ENCODE measurements around the gene PTAFR.

PTAFR gene

DNA sequence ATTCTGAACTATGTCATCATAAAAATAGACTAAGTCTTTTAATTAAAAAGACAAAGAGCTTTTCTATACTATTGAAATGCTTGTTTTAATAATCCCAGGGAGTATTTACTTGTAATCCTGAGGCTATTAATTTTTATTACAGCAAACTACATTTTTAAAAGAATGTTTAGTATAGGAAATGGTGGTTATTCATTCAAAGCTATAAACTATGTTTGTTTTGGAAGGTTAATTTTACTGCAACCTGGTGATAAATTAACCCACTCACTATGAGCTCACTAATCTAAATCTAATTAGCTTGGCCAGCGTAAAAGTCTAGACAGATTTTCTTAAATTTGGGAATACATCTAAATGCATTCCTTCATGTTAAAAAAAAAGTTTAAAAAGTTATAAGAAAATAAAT, 74.3 kb downstream of the PTAFR start:
- Histone ChIP-seq H3K4me2 (ENCODE audit: low read length) (no peak overlapping the region), H3K4me1 (ENCODE audit: insufficient read depth, low read length, severe bottlenecking) (no peaks in the 10 kb centered on the region), H3K79me2 (ENCODE audit: insufficient read depth, low read length) (no peaks in the 10 kb centered on the region), H3K27me3 (ENCODE audit: insufficient read depth, low read length) (no peaks in the 10 kb centered on the region), H3K9me3 (ENCODE audit: low read length) (no peaks in the 10 kb centered on the region), H3K9me2 (ENCODE audit: low read depth, low read length) (no peaks in the 10 kb centered on the region), H3K36me3 (ENCODE audit: insufficient read depth, low read length) (no peaks in the 10 kb centered on the region), H2AFZ (ENCODE audit: low read length) (no peak overlapping the region), H4K20me1 (ENCODE audit: insufficient read depth, low read length) (no peaks in the 10 kb centered on the region), H3K9ac (ENCODE audit: low read length) (no peak overlapping the region), H3K4me3 (ENCODE audit: low read depth, low read length, poor library complexity, severe bottlenecking) (no peak overlapping the region), H3F3A (ENCODE audit: insufficient read depth, low read length) (no peaks in the 10 kb centered on the region), H3K27ac (ENCODE audit: low read depth, low read length, poor library complexity, severe bottlenecking) (no peak overlapping the region)
- TF ChIP-seq, protein P1, sequence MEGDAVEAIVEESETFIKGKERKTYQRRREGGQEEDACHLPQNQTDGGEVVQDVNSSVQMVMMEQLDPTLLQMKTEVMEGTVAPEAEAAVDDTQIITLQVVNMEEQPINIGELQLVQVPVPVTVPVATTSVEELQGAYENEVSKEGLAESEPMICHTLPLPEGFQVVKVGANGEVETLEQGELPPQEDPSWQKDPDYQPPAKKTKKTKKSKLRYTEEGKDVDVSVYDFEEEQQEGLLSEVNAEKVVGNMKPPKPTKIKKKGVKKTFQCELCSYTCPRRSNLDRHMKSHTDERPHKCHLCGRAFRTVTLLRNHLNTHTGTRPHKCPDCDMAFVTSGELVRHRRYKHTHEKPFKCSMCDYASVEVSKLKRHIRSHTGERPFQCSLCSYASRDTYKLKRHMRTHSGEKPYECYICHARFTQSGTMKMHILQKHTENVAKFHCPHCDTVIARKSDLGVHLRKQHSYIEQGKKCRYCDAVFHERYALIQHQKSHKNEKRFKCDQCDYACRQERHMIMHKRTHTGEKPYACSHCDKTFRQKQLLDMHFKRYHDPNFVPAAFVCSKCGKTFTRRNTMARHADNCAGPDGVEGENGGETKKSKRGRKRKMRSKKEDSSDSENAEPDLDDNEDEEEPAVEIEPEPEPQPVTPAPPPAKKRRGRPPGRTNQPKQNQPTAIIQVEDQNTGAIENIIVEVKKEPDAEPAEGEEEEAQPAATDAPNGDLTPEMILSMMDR (IDR thresholded peaks at IDR 0.05; ENCODE audit: low read length): no peak
- TF ChIP-seq EZH2 (IDR thresholded peaks at IDR 0.05; ENCODE audit: borderline replicate concordance, low read length): no peak

DNA sequence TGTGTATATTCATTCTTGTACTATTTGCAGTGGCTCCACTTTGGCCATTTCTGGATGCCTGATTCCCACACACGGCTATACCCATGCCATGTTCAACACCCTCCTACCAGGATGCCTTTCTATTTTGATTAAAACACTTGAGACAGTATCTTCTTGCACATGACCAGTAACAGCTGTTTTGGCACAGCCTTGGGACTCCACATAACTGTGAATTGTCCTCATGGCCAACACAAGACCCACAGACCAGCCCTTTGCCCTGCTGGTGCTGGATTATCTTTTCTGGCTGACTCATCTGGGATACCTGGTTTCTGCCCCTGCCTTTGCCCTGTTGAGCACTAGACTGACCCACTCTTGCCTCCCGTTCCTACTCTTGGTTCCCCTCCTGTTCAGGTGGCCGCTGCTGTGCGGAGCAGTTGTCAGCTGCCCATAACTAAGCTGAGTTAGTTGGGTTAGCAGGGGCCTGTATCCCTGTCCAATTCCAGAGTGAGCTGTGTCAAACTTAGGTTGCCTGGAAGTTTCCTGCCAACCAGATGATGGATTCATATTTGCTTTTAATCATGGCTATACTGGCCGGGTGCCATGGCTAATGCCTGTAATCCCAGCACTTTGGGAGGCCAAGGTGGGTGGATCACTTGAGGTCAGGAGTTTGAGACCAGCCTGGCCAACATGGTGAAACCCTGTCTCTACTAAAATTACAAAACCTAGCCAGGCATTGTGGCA, 77.3 kb downstream of the PTAFR start:
- TF ChIP-seq, protein P1 (IDR thresholded peaks at IDR 0.05; ENCODE audit: low read length): no peak
- TF ChIP-seq EZH2 (IDR thresholded peaks at IDR 0.05; ENCODE audit: borderline replicate concordance, low read length): no peak
- no peaks in the 10 kb centered on the region for H3F3A ChIP-seq (ENCODE audit: insufficient read depth, low read length)
- no peaks in the 10 kb centered on the region for H3K36me3 ChIP-seq (ENCODE audit: insufficient read depth, low read length)
- no peaks in the 10 kb centered on the region for H3K27me3 ChIP-seq (ENCODE audit: insufficient read depth, low read length)
- H3K9ac ChIP-seq (ENCODE audit: low read length): no peak overlapping the region
- H3K27ac ChIP-seq (ENCODE audit: low read depth, low read length, poor library complexity, severe bottlenecking): no peak overlapping the region
- H3K79me2 ChIP-seq (ENCODE audit: insufficient read depth, low read length): no peaks in the 10 kb centered on the region
- H2AFZ ChIP-seq (ENCODE audit: low read length): no peak overlapping the region
- H3K9me2 ChIP-seq (ENCODE audit: low read depth, low read length): no peaks in the 10 kb centered on the region
- no peaks in the 10 kb centered on the region for H4K20me1 ChIP-seq (ENCODE audit: insufficient read depth, low read length)
- H3K4me1 ChIP-seq (ENCODE audit: insufficient read depth, low read length, severe bottlenecking): no peaks in the 10 kb centered on the region
- no peak overlapping the region for H3K4me2 ChIP-seq (ENCODE audit: low read length)
- H3K9me3 ChIP-seq (ENCODE audit: low read length): no peaks in the 10 kb centered on the region
- H3K4me3 ChIP-seq (ENCODE audit: low read depth, low read length, poor library complexity, severe bottlenecking): no peak overlapping the region
